NCI-H526 (cell line): Measurements from ENCODE around the gene ZNF865.

Source experiments
- DNase-seq, 2 experiments: peaks; one replicate each; lab custom pipeline; 2025; lab: John Stamatoyannopoulos, UW

Gene ZNF865

DNA sequence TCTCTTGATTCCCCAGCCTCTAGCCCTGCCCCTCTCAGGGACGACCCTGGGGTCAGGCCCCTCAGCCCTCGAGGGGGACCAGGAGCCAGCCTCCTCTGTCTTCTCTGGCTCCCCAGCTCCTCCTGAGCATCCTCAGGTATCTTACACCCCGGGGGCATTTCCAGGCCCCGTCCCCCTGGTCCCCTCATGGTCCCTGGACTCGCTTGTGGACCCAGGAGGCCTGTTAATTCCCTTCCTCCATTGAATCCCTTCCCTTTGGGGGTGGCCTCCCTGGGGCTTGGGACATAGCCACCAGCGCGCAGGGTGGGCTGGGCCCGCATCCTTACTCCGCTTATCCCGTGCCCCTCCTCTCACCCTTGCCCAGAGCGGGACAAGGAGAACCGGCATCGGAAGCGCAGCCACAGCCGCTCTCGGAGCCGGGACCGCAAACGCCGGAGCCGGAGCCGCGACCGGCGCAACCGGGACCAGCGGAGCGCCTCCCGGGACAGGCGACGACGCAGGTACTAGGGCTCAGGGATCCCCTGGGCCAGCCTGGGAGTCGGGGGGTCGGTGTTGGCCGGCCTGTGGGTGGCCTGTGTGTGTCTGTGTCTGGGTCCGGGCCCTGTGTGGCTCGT, 53.5 kb downstream of the ZNF865 start:
- DNase-seq, result no peak

DNA sequence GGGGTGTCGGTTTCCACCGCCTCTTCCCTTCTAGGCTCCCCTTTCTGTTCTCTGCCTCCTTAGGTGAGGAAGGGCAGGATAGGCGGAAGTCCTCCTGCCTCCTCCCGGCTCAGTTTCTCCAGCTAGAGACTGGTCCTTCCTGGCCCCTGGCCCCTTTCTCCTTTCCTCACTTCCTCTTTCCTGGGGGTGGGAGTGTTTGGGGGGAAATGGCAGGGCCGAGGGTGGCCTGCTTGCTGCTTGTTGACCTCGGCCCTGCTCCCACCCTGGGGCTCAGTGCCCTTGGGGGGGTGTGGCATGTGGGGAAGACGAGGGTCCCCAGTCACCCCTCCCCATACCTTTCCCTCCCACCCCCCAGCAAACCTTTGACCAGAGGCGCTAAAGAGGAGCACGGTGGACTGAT, 54.4 kb downstream of the ZNF865 start:
- no peak for DNase-seq

- DNase-seq, result no peak
Observed at GRCh38 chr19:55660404-55660803, 55.0 kb downstream of the ZNF865 start.

DNA sequence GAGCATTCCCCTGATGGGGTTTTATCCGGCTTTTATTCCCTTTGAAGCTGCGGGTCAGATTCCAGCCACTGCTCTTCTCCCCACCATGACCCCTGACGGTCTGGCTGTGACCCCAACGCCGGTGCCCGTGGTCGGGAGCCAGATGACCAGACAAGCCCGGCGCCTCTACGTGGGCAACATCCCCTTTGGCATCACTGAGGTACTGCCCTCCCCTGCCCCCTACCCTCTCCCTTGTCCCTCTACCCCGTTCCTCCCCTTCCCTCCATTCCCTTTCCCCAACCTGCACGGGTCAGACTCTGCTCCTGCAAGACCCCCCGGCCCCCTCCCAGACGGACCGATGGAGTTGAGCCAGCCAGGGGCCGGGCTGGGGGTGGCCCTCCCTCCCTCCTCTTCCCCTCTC, 55.5 kb downstream of the ZNF865 start:
- no peak for DNase-seq

- DNase-seq, result no peak
Observed at GRCh38 chr19:55661826-55662225, 56.4 kb downstream of the ZNF865 start.

DNA sequence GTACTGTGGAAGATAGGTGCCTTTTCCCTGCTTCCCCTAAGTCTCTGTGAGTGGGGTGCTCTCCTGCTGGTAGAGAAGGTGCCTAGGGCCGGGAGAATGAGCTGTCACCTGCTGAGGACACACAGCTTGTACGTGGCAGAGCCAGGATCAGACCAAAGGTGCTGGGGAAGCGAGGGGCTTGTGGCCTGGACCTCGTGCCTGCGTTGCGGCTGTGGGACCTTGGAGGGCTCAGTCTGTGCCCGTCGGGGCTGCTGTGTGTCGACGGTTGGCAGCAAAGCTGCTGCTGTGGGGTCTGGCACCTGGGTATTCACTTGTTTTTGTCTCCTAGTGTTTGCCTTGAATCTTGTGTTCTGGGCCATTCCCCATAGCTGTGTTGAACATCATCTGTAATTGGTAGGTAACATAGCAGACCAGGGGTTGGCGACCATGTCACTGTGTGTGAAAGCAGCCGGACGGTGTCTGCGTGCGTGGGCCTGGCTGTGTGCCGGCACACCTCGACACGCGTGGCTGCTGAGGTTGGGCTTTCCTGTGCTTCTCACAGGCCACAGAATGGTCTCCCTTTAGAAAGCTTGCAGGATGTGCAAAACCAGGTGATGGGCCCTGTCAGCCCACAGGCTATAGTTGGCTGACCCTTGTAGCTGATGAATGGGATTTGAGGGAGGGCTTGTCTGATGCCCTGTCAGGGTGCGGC, 58.5 kb downstream of the ZNF865 start:
- no peak for DNase-seq

- no peak for DNase-seq
Observed at GRCh38 chr19:55666343-55667005, 61.0 kb downstream of the ZNF865 start.
